ENCODE results near the gene SRR. TPM values are rescaled to one million over a fixed set of nuclear protein-coding genes. Genes with fewer than 3 reads are reported as not detected.

Gene SRR
- total RNA-seq, 4 donors from 2014 or later: 2.8 to 24.5 (median 12.5) TPM

GRCh38 chr17:2266045-2266864 is 37.5 kb upstream of the SRR start:
- TF ChIP-seq CTCF (IDR thresholded peaks at IDR 0.05; ENCODE audit: low read depth): no peak

GRCh38 chr17:2266865-2267228 is 36.9 kb upstream of the SRR start:
- no peak for TF ChIP-seq CTCF (IDR thresholded peaks at IDR 0.05; ENCODE audit: low read depth)

GRCh38 chr17:2267354-2267753 is 36.4 kb upstream of the SRR start:
- no peak for TF ChIP-seq CTCF (IDR thresholded peaks at IDR 0.05; ENCODE audit: low read depth)

DNA sequence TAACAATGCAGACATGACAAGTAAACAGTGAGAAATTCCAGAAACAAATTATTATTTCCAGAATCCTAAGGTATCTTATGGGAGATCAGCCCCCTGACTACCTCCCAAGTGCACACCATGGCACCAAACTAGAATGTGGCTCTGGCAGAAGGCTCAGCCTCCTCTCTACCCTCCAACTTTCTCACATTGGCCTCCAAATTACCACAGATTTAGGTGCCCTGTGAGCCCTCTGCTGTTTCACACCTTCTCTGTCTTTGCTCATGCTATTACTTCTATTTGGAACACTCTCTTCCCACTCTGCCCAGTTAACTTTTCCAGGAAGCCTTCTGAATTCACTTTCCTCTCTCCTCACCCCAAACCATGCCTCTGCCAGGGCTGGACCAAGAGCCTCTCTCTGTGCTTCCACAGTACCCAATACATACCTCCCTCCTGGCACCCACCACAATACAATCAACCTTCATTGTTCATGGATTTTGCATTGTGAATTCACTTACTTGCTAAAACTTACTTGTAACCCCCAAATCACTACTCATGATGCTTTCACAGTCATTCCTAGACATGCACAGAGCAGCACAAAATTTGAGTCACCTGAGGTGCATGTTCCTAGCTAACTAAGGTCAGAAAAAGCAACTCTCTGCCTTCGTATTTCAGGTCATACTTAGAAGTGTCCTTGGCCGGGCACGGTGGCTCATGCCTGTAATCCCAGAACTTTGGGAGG is 31.6 kb upstream of the SRR start:
- no peak for TF ChIP-seq CTCF (IDR thresholded peaks at IDR 0.05; ENCODE audit: low read depth)

GRCh38 chr17:2274414-2274813 is 29.3 kb upstream of the SRR start:
- no peak for TF ChIP-seq CTCF (IDR thresholded peaks at IDR 0.05; ENCODE audit: low read depth)

GRCh38 chr17:2275722-2276121 is 28.0 kb upstream of the SRR start:
- no peak for TF ChIP-seq CTCF (IDR thresholded peaks at IDR 0.05; ENCODE audit: low read depth)

- no peak for TF ChIP-seq CTCF (IDR thresholded peaks at IDR 0.05; ENCODE audit: low read depth)
Observed at GRCh38 chr17:2277429-2278170, 26.1 kb upstream of the SRR start.

Measured in subcutaneous adipose tissue (tissue), 4 donors.